ENCODE results near the gene SUSD4.

DNA sequence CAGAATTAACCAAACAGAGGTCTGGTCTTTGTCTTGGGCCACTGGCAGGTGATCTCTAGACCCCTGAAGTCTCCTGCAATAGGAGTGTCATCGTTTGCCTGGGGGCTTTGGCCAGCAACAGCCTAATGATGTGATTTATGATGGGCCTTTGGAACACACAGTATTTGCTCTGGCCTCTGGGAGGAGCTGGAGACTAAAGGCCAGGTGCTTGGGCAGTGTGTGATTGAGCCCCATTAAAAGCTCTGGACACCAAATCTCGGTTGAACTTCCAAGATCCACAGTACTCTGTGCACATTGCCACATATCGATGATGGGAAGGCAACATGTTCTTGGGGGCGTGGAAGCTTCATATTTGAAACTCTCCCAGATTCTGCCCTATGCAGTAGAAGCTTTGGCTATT, 188.9 kb downstream of the SUSD4 start:
- TF ChIP-seq, protein P1, sequence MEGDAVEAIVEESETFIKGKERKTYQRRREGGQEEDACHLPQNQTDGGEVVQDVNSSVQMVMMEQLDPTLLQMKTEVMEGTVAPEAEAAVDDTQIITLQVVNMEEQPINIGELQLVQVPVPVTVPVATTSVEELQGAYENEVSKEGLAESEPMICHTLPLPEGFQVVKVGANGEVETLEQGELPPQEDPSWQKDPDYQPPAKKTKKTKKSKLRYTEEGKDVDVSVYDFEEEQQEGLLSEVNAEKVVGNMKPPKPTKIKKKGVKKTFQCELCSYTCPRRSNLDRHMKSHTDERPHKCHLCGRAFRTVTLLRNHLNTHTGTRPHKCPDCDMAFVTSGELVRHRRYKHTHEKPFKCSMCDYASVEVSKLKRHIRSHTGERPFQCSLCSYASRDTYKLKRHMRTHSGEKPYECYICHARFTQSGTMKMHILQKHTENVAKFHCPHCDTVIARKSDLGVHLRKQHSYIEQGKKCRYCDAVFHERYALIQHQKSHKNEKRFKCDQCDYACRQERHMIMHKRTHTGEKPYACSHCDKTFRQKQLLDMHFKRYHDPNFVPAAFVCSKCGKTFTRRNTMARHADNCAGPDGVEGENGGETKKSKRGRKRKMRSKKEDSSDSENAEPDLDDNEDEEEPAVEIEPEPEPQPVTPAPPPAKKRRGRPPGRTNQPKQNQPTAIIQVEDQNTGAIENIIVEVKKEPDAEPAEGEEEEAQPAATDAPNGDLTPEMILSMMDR (conservative IDR thresholded peaks at IDR 0.05 in 1 of 2, IDR thresholded peaks at IDR 0.05 in 1 of 2; ENCODE audit: low read depth in 1 of 2, low read length in 2 of 2) = peak in 1 of 2 donors; percentile 2
- TF ChIP-seq EZH2 (IDR thresholded peaks at IDR 0.05; ENCODE audit: low read length, missing control alignments) = no peak
